NCI-H526 (cell line): Measurements from ENCODE around the gene BCAT1.

Experiments used
- DNase-seq, 2 experiments: peaks; one replicate each; lab custom pipeline; 2025; lab: John Stamatoyannopoulos, UW

BCAT1 gene

DNA sequence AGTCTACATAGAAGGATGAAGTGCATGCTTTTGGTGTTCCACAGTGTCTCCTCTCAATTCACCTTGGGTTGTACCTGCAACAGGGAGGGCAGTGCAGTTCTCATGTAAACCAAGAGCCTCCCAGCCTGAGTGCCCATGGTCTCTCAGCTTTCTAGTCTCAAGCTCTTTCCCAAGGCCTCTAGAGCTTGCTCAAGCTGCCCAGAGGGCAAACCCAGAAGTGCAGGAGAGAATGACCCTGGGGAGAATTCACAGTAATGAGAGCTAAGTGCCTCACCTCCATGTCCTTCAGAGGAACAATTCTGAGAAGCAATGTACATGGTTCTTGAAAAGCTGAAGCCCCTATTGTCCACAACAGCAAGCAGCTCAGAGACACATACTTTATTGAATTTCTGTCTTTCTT is 180.5 kb downstream of the BCAT1 start:
- no peak for DNase-seq

DNA sequence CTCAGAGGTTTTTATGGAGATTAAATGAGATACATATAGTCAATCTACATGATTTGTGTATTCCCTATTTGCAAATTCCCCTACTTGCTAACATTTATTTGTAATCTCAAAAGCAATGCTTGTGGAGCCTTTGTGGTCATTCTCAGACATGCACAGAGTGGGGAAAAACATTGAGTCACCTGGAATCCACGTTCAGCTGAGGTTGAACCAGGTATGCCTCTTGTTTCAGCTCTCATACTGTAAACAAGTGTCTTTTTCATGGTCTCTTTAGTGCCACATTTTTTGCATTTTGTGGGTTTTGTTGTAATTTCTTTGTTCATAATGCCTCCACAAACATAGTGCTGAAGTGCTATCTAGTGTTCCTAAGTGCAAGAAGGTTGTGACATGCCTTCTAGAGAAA is 181.9 kb downstream of the BCAT1 start:
- DNase-seq = no peak

DNA sequence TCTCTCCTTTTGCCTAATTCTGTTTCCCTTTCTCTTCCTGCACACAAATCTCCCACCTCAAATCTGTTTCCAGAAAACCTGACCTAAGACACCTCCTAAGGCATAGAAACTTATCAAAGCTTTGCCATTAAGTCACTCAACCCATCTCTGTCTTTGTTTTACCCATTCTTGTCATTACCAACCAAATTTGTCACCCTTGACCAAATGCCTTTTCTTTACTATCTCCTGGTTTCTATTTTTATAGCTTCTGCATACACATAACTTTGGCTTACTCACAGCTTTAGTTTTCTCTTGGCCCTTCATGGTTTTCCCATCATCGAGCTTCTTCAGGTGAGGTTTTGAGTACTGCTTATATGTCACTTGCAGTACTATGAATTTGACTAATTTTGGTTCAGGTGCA is 184.2 kb downstream of the BCAT1 start:
- DNase-seq = no peak

DNA sequence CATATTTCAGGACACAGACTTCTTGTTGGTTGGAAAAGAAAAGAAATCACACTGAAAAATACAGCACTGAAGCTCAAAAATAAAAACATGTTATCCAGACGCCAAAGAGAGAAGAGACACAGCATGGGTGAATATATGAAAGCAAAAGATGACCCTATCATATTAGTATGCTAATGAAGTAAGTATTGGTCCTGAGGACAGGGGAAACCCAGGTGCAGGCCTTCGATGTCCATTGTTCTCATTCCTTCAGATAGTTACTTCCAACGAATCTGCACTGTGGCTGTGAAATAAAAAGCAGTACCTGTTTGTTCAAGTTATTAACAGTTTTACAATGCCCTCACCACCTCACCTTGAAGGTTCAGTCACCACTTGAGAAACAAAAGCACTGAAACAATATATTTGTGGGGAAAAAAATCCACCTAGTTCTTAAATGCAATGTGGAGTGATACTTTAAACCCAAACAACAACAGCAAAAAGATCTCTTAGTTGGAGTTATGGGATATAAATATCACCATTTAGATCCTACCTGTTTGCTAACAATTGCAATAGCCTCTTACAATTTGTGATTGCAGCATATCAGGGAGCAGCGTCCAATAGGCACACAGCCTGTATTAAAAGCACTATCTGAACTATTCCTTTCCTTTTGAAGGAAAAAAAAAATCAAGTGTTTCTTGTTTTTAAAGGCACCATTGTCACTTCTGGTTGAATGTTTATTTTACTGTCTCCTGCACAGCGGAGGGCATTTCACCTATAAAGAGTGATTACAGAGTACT is 188.1 kb downstream of the BCAT1 start:
- DNase-seq = no peak

GRCh38 chr12:24760162-24760561 is 188.7 kb downstream of the BCAT1 start:
- peak; percentile 43 to 48 for DNase-seq
